SIG-M5 treated with dmso at 0.1 percent for 504 hours (cell line): Measurements from ENCODE around the gene THBD.
A peak's percentile ranks its signal among the peaks of the same experiment; 100 is the strongest.

Experiments used
- DNase-seq: peaks from one replicate; lab custom pipeline; 2025; ENCODE audit not compliant: unreplicated experiment; lab: John Stamatoyannopoulos, UW

Gene THBD

GRCh38 chr20:23017516-23017915 lies 32.0 kb downstream of the THBD start:
- DNase-seq, result no peak

- DNase-seq, result no peak
Measured at GRCh38 chr20:23013429-23013828, 36.0 kb downstream of the THBD start.

GRCh38 chr20:23011008-23011721 lies 38.3 kb downstream of the THBD start:
- no peak for DNase-seq

- no peak for DNase-seq
Measured at GRCh38 chr20:23010096-23010495, 39.4 kb downstream of the THBD start.

GRCh38 chr20:23009636-23010035 lies 39.8 kb downstream of the THBD start:
- no peak for DNase-seq

GRCh38 chr20:23008667-23009066 lies 40.8 kb downstream of the THBD start:
- no peak for DNase-seq

GRCh38 chr20:23007886-23008655 lies 41.4 kb downstream of the THBD start:
- DNase-seq, result no peak

- DNase-seq, result no peak
Measured at GRCh38 chr20:23007462-23007861, 42.0 kb downstream of the THBD start.

GRCh38 chr20:23005776-23006175 lies 43.7 kb downstream of the THBD start:
- peak; percentile 25 for DNase-seq

- no peak for DNase-seq
Measured at GRCh38 chr20:23003881-23004460, 45.5 kb downstream of the THBD start.

GRCh38 chr20:23003077-23003635 lies 46.3 kb downstream of the THBD start:
- no peak for DNase-seq

GRCh38 chr20:23002276-23002675 lies 47.2 kb downstream of the THBD start:
- peak; percentile 15 for DNase-seq

- DNase-seq, result no peak
Measured at GRCh38 chr20:23000232-23000947, 49.1 kb downstream of the THBD start.

- DNase-seq, result no peak
Measured at GRCh38 chr20:22999756-23000155, 49.7 kb downstream of the THBD start.

- DNase-seq, result no peak
Measured at GRCh38 chr20:22998476-22998875, 51.0 kb downstream of the THBD start.

GRCh38 chr20:22995923-22996322 lies 53.5 kb downstream of the THBD start:
- DNase-seq, result no peak
